NCI-H345 treated with DMSO at 0.1 percent for 48 hours (cell line): ENCODE measurements around the gene DIP2A.
"Not testable (repeated sequence)": the region's sequence is repeated elsewhere in the genome, so short reads cannot be mapped to it uniquely, and the experiment has no call there.

Experiments
- DNase-seq: peaks from one replicate; lab custom pipeline; 2025; ENCODE audit not compliant: unreplicated experiment; lab: John Stamatoyannopoulos, UW

DIP2A gene

GRCh38 chr21:46516068-46516467 is 57.4 kb downstream of the DIP2A start:
- DNase-seq = no peak

GRCh38 chr21:46517361-46517760 is 58.7 kb downstream of the DIP2A start:
- DNase-seq = no peak

GRCh38 chr21:46518983-46519583 is 60.4 kb downstream of the DIP2A start:
- no peak for DNase-seq

- DNase-seq = not testable (repeated sequence)
These were observed 68.7 kb downstream of the DIP2A start for GRCh38 chr21:46527393-46527792.

- no peak for DNase-seq
These were observed 69.1 kb downstream of the DIP2A start for GRCh38 chr21:46527801-46528200.

- no peak for DNase-seq
These were observed 73.4 kb downstream of the DIP2A start for GRCh38 chr21:46532080-46532479.

GRCh38 chr21:46537026-46537425 is 78.3 kb downstream of the DIP2A start:
- DNase-seq = no peak

- no peak for DNase-seq
These were observed 79.6 kb downstream of the DIP2A start for GRCh38 chr21:46538262-46538661.

- DNase-seq = no peak
These were observed 80.4 kb downstream of the DIP2A start for GRCh38 chr21:46538851-46539666.

GRCh38 chr21:46540087-46540710 is 81.5 kb downstream of the DIP2A start:
- no peak for DNase-seq

- no peak for DNase-seq
These were observed 84.0 kb downstream of the DIP2A start for GRCh38 chr21:46542588-46543124.

- no peak for DNase-seq
These were observed 84.6 kb downstream of the DIP2A start for GRCh38 chr21:46543306-46543705.

- DNase-seq = no peak
These were observed 85.3 kb downstream of the DIP2A start for GRCh38 chr21:46544003-46544402.

- DNase-seq = no peak
These were observed 86.1 kb downstream of the DIP2A start for GRCh38 chr21:46544824-46545223.

GRCh38 chr21:46545363-46545762 is 86.7 kb downstream of the DIP2A start:
- no peak for DNase-seq

GRCh38 chr21:46545911-46546310 is 87.2 kb downstream of the DIP2A start:
- DNase-seq = no peak

GRCh38 chr21:46546799-46547198 is 88.1 kb downstream of the DIP2A start:
- DNase-seq = no peak

GRCh38 chr21:46549650-46550049 is 91.0 kb downstream of the DIP2A start:
- no peak for DNase-seq

- DNase-seq = no peak
These were observed 91.6 kb downstream of the DIP2A start for GRCh38 chr21:46550116-46550941.

- no peak for DNase-seq
These were observed 93.0 kb downstream of the DIP2A start for GRCh38 chr21:46551636-46552241.

- DNase-seq = no peak
These were observed 93.6 kb downstream of the DIP2A start for GRCh38 chr21:46552274-46552673.
